GM18520 (cell line): Measurements from ENCODE around the gene PSMB7.

Source experiments
- ATAC-seq: cut with Tn5 transposase; IDR thresholded peaks from one replicate; pipeline ENCODE4 v1.9.1; 2021; ENCODE audit not compliant: unreplicated experiment

The PSMB7 gene

DNA sequence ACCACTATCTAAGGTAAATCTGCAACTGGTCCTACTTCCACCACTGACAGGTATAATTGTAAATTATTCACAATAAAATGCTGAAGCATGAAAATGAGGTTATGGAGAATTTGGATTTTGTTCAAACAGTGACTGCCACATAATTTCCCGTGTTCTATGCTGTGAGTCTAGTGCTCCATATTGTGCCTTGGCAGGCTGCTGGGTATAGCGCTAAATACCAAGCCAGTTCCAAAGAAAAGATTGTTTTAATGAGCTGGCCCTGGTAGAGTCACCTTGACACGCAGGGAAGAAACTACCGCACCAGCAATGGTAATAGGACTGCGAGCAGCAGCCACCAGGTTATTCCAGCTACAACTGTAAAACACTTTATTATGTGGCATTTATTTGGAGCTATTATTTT, 30.4 kb downstream of the PSMB7 start:
- ATAC-seq, result no peak

DNA sequence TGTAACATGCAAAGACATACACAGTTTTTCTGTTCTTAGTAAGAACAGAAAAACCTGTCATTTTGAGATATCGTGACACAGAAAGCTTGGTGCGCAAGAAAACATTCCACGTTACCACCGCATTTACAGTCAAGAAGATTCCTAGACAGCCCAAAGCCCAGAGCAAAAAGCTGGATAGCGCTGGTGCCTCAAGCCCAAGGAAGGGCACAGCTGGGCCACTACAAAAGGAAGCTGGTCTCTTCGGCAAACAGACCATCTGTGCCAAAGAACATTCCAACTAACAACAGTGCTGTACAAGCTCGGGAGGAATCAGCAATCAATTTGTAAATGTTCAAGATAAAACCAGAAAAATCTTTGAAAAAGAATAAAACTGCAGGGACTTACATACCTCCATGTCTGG, 31.0 kb downstream of the PSMB7 start:
- ATAC-seq, result no peak

DNA sequence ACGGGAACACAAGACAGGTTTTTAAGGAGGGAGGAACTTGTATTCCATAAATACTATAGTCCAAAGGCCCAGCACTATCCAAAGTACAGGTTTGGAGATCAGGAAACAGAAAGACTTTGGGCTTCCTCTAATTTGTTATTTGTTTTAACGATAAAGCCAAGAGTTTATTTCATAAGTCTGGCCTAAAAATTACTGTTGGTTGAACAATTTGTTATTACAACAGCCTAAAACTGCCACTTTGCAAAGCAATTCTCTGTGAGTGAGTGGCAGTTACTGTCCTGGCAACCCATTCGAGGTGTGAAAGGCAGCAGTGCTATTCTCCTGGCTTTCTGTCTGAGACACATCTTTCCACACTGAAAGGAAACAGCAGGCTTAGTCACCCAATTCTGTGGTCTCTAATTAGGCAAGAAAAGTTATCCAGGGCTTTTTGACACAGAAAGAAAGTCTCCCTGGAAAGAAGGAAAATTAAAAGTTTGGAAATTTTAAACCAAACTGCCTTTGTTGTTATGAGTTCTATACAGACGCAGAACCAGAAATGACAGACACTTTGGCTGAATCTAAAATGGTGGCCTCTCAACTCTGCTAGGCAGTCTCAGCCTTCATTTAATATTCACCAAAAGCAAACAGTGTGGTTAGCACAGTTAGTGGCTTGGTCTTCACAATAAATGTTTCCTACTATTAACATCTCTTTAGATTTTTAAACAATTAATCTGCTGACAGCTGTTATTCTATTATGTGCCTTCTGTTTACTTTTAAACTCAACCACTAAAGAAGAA, 33.9 kb downstream of the PSMB7 start:
- ATAC-seq, result no peak

DNA sequence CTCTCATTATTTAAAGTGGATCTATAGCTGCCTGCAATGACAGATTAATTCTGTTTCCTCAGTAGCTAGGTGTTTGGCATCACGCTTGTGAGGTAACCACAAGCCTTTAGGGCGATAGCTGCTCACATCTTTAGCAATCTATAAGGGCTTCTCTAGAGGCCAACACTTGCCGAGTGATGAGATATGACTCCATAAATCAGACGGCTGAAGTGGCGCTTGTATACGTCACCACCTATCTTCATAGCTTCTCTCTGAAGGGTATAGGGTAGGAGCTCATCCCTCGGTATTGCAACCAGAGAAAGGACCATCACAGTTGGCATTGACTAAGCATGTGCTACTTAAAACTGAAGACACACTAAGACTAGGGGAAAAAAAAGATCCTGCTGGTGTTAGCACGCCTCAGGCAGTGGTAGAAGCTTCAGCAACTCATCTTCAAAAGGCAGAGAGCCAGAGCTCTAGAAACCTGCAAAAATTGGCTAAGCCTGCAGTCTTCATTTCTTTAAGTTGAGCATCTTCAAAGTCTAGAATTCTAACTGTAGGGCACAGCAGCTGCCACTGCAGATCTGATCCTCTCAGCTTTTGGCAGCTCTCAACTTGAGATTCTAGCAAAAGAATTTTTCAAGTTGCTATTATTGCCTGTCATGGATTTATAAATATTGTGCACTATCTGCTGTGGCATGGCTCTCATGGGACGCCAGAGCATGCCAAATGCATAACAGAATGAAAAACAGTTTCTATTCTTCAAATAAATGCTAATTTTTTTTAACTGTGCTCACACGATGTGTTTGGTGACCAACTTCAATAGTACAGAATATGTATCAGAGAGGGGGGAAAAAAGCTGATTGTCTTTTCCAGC, 37.5 kb downstream of the PSMB7 start:
- ATAC-seq, result no peak

DNA sequence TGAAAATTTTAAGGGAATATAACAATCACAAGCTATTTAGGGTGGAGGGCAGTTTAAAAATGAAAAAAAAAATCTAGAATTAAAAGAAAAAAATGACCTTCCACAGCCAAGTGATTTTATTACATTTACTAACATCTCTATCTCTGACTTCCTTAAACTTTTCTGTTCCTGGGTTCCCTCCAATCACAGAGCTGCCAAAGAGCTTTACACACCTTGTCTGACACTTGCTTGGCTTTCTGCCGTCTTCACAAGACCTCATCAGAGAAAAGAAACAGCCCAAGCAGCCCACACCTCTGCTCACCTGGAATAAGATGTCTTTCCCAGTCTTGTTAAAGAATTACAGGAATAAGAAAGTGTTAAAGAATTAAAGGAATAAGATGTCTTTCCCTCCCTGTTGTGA, 38.9 kb downstream of the PSMB7 start:
- ATAC-seq, result no peak

DNA sequence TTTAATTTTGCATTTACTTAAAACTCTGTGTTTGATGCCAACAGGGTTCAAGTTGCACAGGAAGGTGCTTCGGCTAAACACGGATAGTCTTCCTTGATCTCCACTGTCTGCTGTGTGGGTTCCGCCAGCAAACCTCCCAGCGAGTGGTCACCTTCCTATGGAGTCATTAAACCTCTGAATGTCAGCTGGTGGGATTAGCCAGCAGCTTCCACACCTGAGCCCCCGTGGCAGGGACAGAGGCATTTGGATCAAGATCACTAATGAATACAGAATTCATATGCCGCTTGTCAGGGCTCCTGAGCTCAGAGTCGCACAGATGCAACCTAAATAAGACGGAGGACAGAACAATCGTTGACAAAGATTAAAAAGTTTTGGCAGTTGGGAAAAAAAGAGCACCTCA, 39.5 kb downstream of the PSMB7 start:
- ATAC-seq, result no peak

DNA sequence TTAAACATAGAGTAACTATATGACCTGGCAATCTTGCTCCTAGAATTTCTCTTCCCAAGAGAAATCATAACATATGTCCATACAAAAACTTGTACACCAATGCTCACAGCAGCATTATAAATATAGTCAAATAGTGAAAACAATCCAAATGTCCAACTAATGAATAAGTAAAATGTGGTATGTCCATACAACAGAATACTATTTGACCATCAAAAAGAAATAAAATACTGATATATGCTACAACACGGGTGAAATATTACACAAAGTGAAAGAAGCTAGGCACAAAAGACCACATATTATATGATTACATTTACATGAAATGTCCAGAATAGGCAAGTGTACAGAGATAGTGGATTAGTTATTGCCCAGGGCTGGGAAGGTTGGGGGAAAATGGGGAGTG, 41.4 kb downstream of the PSMB7 start:
- ATAC-seq, result no peak

DNA sequence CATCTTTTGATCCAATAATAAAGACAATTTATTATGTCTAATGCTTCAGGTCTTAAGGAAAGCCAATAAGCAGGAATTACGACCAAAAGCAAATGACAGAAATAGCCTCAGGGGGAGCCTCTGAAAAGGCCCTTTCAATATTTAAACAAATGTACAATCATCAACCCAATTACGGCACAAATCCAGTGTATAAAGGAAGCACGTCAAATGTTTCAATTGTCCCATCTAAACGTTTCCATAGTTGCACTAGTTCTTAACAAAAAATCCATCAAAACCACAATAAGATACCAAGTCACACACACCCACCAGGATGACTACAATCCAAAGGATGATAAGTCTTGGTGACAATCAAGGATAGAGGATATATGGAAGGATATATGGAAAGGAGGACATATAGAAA, 41.9 kb downstream of the PSMB7 start:
- ATAC-seq, result no peak

DNA sequence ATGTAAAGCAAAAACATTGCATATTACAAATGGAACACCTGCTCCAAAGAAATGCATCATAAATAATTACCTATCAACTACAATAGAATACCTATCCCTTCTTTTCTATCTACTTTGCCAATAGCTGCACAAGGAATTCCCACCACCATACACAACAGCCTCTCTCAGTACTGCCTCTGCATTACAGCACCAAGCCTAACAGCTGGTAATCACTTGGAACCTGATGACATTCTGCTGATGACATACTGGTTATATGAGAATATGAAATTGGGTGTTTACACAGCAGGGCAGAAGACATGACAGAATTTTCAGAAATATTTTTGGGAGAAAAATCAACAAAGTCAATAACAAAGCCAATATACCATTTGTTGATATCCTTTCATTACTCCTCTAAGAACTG, 43.2 kb downstream of the PSMB7 start:
- ATAC-seq, result no peak

DNA sequence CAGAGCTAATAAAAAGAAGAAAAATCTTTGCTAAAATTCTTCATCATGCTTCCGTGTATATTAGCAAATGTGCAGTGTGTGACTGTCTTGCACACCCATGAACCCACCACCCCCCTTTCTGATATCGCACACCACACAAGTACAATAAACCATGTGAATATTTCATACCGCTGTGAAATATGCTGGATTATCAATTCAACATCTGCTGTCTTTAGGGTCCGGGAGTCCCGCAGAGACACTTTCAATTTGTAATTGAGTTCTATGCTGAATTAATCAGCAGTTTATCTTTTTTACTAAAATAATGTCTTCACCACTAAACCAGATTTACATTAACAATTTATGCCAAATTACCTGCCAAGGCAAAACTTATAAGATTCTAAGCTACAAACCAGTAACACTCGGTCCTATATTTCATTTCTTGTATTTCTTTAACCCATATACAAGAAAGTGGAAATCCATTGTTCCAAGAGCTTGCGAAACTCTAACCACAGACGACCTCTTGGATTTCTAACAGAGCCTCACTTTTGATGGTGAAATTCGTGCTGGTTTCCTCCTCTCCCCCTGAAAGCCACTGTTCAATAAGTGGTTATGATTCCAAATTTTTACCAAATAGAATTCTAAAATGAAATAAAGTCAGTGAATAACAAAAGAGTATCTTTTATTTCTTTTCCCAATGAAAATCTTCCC, 44.2 kb downstream of the PSMB7 start:
- ATAC-seq, result no peak

DNA sequence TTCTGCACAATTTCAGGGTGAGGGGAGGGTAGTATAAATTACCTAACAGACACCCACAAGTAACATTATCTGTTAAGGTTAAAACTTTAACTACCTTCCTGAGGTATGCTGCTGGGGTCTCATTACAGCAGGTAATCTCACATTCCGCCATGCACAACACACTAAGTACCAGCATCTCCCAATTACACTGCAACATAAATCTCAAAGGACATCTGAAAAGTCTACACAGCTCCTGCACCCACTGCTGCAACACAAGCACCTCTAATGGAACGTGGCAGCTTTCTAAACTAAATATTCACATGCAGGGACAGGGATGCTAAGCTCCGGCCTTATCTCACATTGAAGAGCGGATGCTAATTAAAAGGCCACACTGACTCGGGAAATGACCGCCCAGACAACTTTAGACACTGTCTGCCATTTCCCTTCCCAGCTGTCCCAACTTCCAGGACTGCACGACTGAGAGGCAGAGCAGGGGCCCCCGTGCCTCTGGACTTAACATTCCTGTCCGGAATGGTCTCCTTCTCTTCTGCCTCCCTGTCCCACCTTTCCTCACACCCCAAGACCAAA, 45.9 kb downstream of the PSMB7 start:
- no peak for ATAC-seq

DNA sequence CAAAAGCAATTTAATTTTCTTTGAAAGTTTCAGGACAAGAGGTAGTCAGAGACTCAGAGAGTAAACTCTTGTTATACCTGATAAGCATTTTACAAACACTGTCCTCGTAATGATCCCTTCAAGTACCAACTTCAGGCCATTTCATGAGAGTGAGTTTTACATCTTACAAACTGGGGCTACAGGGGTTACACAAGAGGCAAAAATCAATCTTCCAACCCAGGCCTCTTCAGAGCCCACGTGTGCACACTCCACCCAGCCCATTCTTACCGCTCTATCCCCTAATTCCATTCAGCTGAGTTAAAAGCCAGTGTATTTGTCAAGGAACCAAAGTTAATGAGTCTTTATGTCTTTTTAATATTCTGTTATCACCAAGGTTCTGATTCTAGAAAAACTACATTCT, 46.5 kb downstream of the PSMB7 start:
- no peak for ATAC-seq

DNA sequence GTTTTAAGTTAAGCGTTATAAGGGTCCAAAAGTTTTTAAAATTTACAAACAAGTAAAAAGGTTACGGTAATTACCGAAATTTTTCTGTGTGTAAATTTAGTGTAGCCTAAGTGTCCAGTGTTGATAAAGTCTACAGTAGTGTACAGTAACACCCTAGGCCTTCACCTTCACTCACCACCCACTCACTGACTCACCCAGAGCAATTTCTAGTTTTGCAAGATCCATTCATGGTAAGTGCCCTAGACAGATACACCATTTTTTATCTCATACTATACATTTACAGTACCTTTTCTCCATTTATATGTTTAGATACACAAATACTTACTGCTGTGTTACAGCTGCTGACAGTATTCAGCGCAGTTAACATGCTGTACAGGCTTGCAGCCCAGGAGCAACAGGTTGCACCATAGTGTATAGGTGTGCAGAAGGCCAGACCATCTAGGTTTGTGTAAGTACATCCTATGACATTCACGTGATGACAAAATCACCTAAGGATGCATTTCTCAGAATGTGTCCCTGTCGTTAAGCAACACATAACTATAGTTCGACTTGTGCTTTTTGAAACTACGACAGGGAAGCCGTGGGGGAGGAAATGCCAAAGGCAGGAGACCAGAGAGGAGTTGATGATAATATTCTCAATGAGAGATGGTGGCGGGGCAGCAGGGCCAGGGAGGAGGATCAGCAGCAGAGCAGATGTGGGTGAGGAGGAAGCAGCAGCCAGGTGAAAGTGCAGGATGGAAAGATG, 48.6 kb downstream of the PSMB7 start:
- no peak for ATAC-seq

DNA sequence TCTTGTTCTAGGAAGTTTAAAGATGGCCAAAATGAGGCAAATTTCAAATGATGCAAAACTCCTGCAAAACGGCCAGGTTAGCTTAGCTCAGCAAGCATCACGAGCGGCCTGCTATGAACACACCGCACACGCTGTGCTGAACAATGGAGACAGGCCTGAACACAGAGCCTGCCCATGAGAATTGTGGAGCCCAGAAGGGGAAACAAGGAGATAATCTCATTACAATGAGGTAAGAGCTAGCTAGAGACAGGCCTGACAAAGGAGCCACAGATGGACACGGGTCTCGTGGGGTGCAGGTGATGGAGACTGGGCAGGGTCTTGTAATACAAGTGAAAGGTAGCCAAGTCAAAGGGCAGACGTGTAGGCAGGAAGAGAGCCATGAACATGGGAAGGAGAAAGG, 50.2 kb downstream of the PSMB7 start:
- no peak for ATAC-seq

DNA sequence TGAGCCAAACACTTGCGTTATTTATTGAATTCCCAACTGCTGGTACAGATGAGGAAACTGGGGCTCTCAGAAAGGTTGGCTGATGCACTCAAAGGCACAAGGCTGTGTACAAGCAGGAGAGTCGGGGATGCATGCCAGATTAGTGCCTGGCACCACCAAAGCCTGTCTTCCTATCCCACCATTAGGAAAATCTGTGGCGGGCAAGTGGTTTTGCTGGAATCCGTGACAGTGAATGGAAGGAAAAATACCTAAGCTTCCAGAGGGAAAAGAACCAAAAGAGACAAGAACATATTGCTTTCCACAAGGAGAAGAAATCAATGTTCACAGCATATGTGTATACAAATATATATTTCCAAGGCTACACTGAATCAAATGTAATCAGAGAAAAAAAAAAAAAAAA, 51.1 kb downstream of the PSMB7 start:
- ATAC-seq, result no peak

DNA sequence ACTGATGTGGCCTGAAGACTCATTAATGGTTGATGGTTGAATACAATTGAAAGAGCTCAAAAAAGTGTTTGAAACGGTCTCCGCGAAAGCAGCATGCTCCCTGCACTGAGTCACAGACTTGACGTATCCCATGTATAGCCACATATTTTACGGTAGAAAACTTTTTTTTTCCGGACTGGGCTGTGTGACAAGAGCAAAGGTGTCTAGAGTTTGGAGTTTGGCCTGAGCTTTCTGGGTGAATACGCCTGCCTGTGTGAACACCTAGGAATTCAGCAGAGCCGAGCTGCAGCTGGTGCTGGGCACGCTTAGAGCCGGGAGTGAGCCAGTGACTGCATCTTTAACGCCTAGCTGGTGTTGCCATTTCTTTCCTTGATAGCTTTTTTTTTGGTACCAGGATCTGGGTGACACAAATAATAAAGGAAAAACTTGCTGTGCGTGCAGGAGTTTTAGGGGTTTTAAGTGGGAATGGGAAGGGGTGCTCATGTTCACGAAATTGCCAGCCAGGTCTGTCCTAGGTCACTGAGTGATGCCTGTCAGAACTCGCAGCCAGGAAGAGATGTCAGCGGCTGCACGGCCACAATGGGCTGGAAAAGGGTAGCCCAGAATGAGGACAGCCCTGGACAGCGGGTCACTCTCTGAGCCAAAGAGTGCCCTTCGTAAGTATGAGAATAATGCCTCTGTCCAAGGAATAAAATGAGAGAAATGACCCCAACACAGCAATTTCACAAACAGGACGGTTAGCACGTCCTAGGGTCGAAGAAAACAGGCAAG, 51.7 kb downstream of the PSMB7 start:
- no peak for ATAC-seq

DNA sequence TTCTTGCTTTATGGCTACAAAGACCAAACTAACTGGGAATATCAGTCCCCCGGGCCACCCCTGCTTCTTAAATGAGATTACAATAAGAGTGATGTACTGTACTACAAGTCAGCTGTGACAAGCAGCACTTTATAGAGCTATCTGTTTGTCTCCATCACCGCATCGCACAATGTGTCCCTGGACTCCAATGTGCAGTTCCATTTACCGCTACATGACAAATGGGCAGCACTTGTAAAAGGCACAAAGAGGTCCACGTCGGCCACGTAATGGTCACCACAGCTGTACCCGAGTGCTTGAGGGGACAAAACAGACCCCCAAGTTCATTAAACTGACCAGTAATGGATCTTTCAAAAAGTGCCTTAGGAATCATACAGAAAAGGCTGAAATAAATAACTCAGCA, 54.1 kb downstream of the PSMB7 start:
- ATAC-seq, result no peak

DNA sequence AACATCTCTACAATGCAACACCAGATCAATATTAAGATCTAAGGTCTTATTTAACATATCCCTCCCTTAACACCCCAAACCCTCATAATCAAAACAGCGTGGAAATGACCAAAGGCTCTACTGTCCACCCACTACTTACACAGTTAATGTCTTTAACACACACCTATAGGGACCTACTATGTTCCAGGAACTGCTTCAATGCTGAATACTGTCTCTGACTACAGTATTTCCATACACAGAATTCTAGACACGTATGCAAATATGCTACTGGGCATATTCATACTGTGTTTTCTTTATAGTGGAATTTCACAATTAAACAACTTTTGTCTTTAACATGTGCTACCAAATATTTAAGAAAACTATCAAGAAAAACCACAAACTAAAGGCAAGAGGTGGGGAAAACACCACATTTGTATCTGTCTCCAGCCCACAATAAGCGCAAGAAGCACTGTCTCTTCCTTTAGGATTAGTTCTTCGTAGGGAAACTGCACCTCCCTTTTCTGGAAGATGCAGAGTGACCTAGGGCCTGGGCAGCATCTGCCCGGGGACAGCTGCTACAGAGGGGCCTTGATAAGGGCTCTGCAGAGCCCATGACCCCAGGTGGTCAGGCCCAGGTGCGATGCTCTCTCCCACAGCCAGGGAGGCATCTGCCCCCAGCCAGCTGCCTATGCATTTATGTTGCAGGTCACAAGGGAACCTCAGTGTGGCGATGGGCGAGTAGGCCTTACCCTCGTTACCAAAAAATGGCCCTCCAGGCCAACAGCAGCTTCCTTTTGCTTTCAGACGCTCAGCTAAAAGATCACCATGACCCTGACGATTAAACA, 55.2 kb downstream of the PSMB7 start:
- no peak for ATAC-seq

DNA sequence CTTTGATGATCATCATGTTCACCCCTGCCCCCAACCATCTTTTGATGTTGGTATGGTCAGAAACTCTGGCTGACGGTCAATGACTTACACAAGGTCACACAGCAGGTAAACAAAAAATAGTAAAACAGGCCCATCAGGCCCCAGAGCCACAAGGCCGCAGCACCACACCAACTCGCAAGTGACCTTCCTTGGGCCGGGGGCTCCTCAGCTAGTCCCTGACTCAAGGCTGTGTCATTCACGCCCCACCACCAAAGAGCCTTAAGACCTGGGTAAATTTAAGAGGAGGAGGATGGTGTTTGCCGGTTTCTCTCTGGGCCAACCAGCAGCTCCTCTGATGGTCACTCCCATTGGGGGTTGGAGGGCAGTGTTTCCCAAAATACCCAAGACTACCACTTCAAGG, 55.8 kb downstream of the PSMB7 start:
- ATAC-seq, result no peak
